ENCODE measurements around the gene RAB3GAP1. TPM values are rescaled to one million over a fixed set of nuclear protein-coding genes. Genes with fewer than 3 reads are reported as not detected.

Gene RAB3GAP1
- total RNA-seq, 1 donor from 2014 or later: 49.3 TPM

GRCh38 chr2:135010200-135010942, 41.7 kb upstream of the RAB3GAP1 start:
- no peak overlapping the region for H2AFZ ChIP-seq (ENCODE audit: low read depth, low read length)
- TF ChIP-seq CTCF (IDR thresholded peaks at IDR 0.05; ENCODE audit: insufficient read depth, low read depth, low read length): no peak
- no peak for TF ChIP-seq EZH2 (IDR thresholded peaks at IDR 0.05; ENCODE audit: insufficient read depth, low read length)
- H3K9ac ChIP-seq (ENCODE audit: low read length): no peak overlapping the region
- Mint-ChIP-seq H3K27me3 (ENCODE audit: low read depth, unreplicated experiment) (peaks cover 5% of the 10 kb centered on the region), H3K36me3 (ENCODE audit: low read depth, unreplicated experiment) (no peaks in the 10 kb centered on the region), H3K4me3 (ENCODE audit: unreplicated experiment) (no peak overlapping the region), H3K9me3 (ENCODE audit: unreplicated experiment) (no peaks in the 10 kb centered on the region), H3K4me1 (ENCODE audit: low read depth, unreplicated experiment) (no peaks in the 10 kb centered on the region), H3K27ac (ENCODE audit: unreplicated experiment) (no peak overlapping the region)
- no peak overlapping the region for H3K4me2 ChIP-seq (ENCODE audit: low read length)
- H4K20me1 ChIP-seq (ENCODE audit: insufficient read depth, low read length): no peaks in the 10 kb centered on the region
- no peaks in the 10 kb centered on the region for H3K4me1 ChIP-seq (ENCODE audit: insufficient read depth, low read length)
- H3K4me3 ChIP-seq (ENCODE audit: insufficient read depth, low read depth, low read length): no peak overlapping the region
- H3K36me3 ChIP-seq (ENCODE audit: insufficient read depth, low read length): no peaks in the 10 kb centered on the region
- FAIRE-seq (no peak), DNase-seq (ENCODE audit: low read depth) (no peak)
- H3K27ac ChIP-seq (ENCODE audit: low read depth, low read length): no peak overlapping the region
- no peaks in the 10 kb centered on the region for H3K79me2 ChIP-seq (ENCODE audit: insufficient read depth, low read length)
- H3K9me3 ChIP-seq (ENCODE audit: insufficient read depth, low read depth, low read length): no peaks in the 10 kb centered on the region
- H3K27me3 ChIP-seq (ENCODE audit: insufficient read depth, low read length): peaks cover 4% of the 10 kb centered on the region

GRCh38 chr2:135011633-135012032, 40.5 kb upstream of the RAB3GAP1 start:
- Mint-ChIP-seq H3K9me3 (ENCODE audit: unreplicated experiment) (no peaks in the 10 kb centered on the region), H3K27ac (ENCODE audit: unreplicated experiment) (no peak overlapping the region), H3K4me3 (ENCODE audit: unreplicated experiment) (no peak overlapping the region), H3K36me3 (ENCODE audit: low read depth, unreplicated experiment) (no peaks in the 10 kb centered on the region), H3K4me1 (ENCODE audit: low read depth, unreplicated experiment) (no peaks in the 10 kb centered on the region), H3K27me3 (ENCODE audit: low read depth, unreplicated experiment) (no peaks in the 10 kb centered on the region)
- Histone ChIP-seq H3K4me2 (ENCODE audit: low read length) (no peak overlapping the region), H3K9ac (ENCODE audit: low read length) (no peak overlapping the region), H3K27ac (ENCODE audit: low read depth, low read length) (no peak overlapping the region), H3K79me2 (ENCODE audit: insufficient read depth, low read length) (no peaks in the 10 kb centered on the region), H3K9me3 (ENCODE audit: insufficient read depth, low read depth, low read length) (no peaks in the 10 kb centered on the region), H3K4me3 (ENCODE audit: insufficient read depth, low read depth, low read length) (no peak overlapping the region), H4K20me1 (ENCODE audit: insufficient read depth, low read length) (no peaks in the 10 kb centered on the region), H3K27me3 (ENCODE audit: insufficient read depth, low read length) (no peaks in the 10 kb centered on the region), H3K36me3 (ENCODE audit: insufficient read depth, low read length) (no peaks in the 10 kb centered on the region), H3K4me1 (ENCODE audit: insufficient read depth, low read length) (no peaks in the 10 kb centered on the region), H2AFZ (ENCODE audit: low read depth, low read length) (no peak overlapping the region)
- no peak for DNase-seq (ENCODE audit: low read depth)
- TF ChIP-seq CTCF (IDR thresholded peaks at IDR 0.05; ENCODE audit: insufficient read depth, low read depth, low read length) (no peak), EZH2 (IDR thresholded peaks at IDR 0.05; ENCODE audit: insufficient read depth, low read length) (no peak)
- no peak for FAIRE-seq

GRCh38 chr2:135021618-135022017, 30.5 kb upstream of the RAB3GAP1 start:
- Histone ChIP-seq H2AFZ (ENCODE audit: low read depth, low read length) (no peak overlapping the region), H3K4me1 (ENCODE audit: insufficient read depth, low read length) (no peaks in the 10 kb centered on the region), H3K9ac (ENCODE audit: low read length) (no peak overlapping the region), H3K4me3 (ENCODE audit: insufficient read depth, low read depth, low read length) (no peak overlapping the region), H3K27me3 (ENCODE audit: insufficient read depth, low read length) (no peaks in the 10 kb centered on the region), H4K20me1 (ENCODE audit: insufficient read depth, low read length) (no peaks in the 10 kb centered on the region), H3K36me3 (ENCODE audit: insufficient read depth, low read length) (no peaks in the 10 kb centered on the region), H3K9me3 (ENCODE audit: insufficient read depth, low read depth, low read length) (no peaks in the 10 kb centered on the region), H3K27ac (ENCODE audit: low read depth, low read length) (no peak overlapping the region), H3K79me2 (ENCODE audit: insufficient read depth, low read length) (no peaks in the 10 kb centered on the region), H3K4me2 (ENCODE audit: low read length) (no peak overlapping the region)
- Mint-ChIP-seq H3K9me3 (ENCODE audit: unreplicated experiment) (peaks cover 1% of the 10 kb centered on the region), H3K4me1 (ENCODE audit: low read depth, unreplicated experiment) (no peaks in the 10 kb centered on the region), H3K36me3 (ENCODE audit: low read depth, unreplicated experiment) (no peaks in the 10 kb centered on the region), H3K4me3 (ENCODE audit: unreplicated experiment) (no peak overlapping the region), H3K27ac (ENCODE audit: unreplicated experiment) (no peak overlapping the region), H3K27me3 (ENCODE audit: low read depth, unreplicated experiment) (no peaks in the 10 kb centered on the region)
- TF ChIP-seq CTCF (IDR thresholded peaks at IDR 0.05; ENCODE audit: insufficient read depth, low read depth, low read length): no peak
- no peak for TF ChIP-seq EZH2 (IDR thresholded peaks at IDR 0.05; ENCODE audit: insufficient read depth, low read length)
- FAIRE-seq (no peak), DNase-seq (ENCODE audit: low read depth) (no peak)
